H9 (cell line): ENCODE results near the gene DEAF1. TPM values are rescaled to one million over a fixed set of nuclear protein-coding genes. Genes with fewer than 3 reads are reported as not detected.
A peak's percentile ranks its signal among the peaks of the same experiment; 100 is the strongest.

Source experiments
- DNase-seq: peaks from one replicate; pipeline ENCODE4 v3.0.0-alpha.2; 2017
- H2AFZ ChIP-seq: one replicate; pipeline ENCODE4 v1.6.1; 2013; ENCODE audit warnings: mild to moderate bottlenecking, low read length, control low read depth, moderate library complexity
- H2AK5ac ChIP-seq: 2 replicates; pipeline ENCODE4 v1.6.1; 2013; ENCODE audit warnings: low read length, control low read depth, mixed read lengths; ENCODE audit not compliant: insufficient read length
- H2BK120ac ChIP-seq: one replicate; pipeline ENCODE4 v1.6.1; 2013; ENCODE audit warnings: low read depth, mild to moderate bottlenecking, low read length, control low read depth, inconsistent platforms; ENCODE audit not compliant: poor library complexity, severe bottlenecking
- H2BK12ac ChIP-seq: 2 replicates; pipeline ENCODE4 v1.6.1; 2013; ENCODE audit warnings: low read length, control low read depth, mixed read lengths, low read depth; ENCODE audit not compliant: insufficient read length
- H2BK15ac ChIP-seq: 2 replicates; pipeline ENCODE4 v1.6.1; 2013; ENCODE audit warnings: low read depth, low read length, control low read depth
- H2BK20ac ChIP-seq: one replicate; pipeline ENCODE4 v1.6.1; 2013; ENCODE audit warnings: low read depth, mild to moderate bottlenecking, low read length, control low read depth, inconsistent platforms; ENCODE audit not compliant: poor library complexity, severe bottlenecking
- H2BK5ac ChIP-seq: 2 replicates; pipeline ENCODE4 v1.6.1; 2013; ENCODE audit warnings: low read length, control low read depth, mixed read lengths; ENCODE audit not compliant: insufficient read length
- H3K14ac ChIP-seq: 2 replicates; pipeline ENCODE4 v1.6.1; 2013; ENCODE audit warnings: low read length, control low read depth; ENCODE audit not compliant: insufficient read depth
- H3K18ac ChIP-seq: 2 replicates; pipeline ENCODE4 v1.6.1; 2013; ENCODE audit warnings: low read depth, mild to moderate bottlenecking, mixed read lengths, low read length, control low read depth; ENCODE audit not compliant: insufficient read length
- H3K23ac ChIP-seq: 2 replicates; pipeline ENCODE4 v1.6.1; 2013; ENCODE audit warnings: low read length, control low read depth, mixed read lengths, low read depth; ENCODE audit not compliant: insufficient read length
- H3K23me2 ChIP-seq: 2 replicates; pipeline ENCODE4 v1.6.1; 2013; ENCODE audit warnings: low read depth, mild to moderate bottlenecking, mixed read lengths, low read length, control low read depth; ENCODE audit not compliant: insufficient read length, poor library complexity, severe bottlenecking
- H3K27ac ChIP-seq: 2 replicates; pipeline ENCODE4 v1.5.1; 2013; ENCODE audit warnings: low read length, control low read depth, mixed read lengths, low read depth; ENCODE audit not compliant: insufficient read length
- H3K27me3 ChIP-seq: 2 replicates; pipeline ENCODE4 v1.6.1; 2013; ENCODE audit warnings: low read length, control low read depth, inconsistent platforms; ENCODE audit not compliant: insufficient read depth
- H3K4ac ChIP-seq: 2 replicates; pipeline ENCODE4 v1.6.1; 2013; ENCODE audit warnings: low read depth, mild to moderate bottlenecking, control low read depth, inconsistent platforms, low read length, moderate library complexity
- H3K4me1 ChIP-seq: 2 replicates; pipeline ENCODE4 v1.6.1; 2013; ENCODE audit warnings: low read length, control low read depth, inconsistent platforms; ENCODE audit not compliant: insufficient read depth
- H3K4me2 ChIP-seq: 2 replicates; pipeline ENCODE4 v1.6.1; 2013; ENCODE audit warnings: low read length, control low read depth, mixed read lengths; ENCODE audit not compliant: insufficient read length, insufficient read depth
- H3K56ac ChIP-seq: 2 replicates; pipeline ENCODE4 v1.6.1; 2013; ENCODE audit warnings: low read depth, mild to moderate bottlenecking, mixed read lengths, low read length, control low read depth; ENCODE audit not compliant: insufficient read length
- H3K79me1 ChIP-seq: 2 replicates; pipeline ENCODE4 v1.6.1; 2013; ENCODE audit warnings: low read depth, mild to moderate bottlenecking, moderate library complexity, low read length, control low read depth, inconsistent platforms; ENCODE audit not compliant: insufficient read depth, poor library complexity, severe bottlenecking
- H3K79me2 ChIP-seq: 2 replicates; pipeline ENCODE4 v1.6.1; 2013; ENCODE audit warnings: low read length, control low read depth, inconsistent platforms; ENCODE audit not compliant: insufficient read depth
- H3K9ac ChIP-seq: 2 replicates; pipeline ENCODE4 v1.6.1; 2013; ENCODE audit warnings: low read length, control low read depth, mixed read lengths; ENCODE audit not compliant: insufficient read length; ENCODE audit errors: extremely low read depth
- H3K9me3 ChIP-seq: one replicate; pipeline ENCODE4 v1.6.1; 2013; ENCODE audit warnings: low read depth, low read length, inconsistent platforms; ENCODE audit not compliant: control insufficient read depth
- H3T11ph ChIP-seq: one replicate; pipeline ENCODE4 v1.6.1; 2013; ENCODE audit warnings: mild to moderate bottlenecking, low read length, control low read depth, inconsistent platforms
- H4K20me1 ChIP-seq: one replicate; pipeline ENCODE4 v1.6.1; 2013; ENCODE audit not compliant: control insufficient read depth, insufficient read length, insufficient read depth
- H4K5ac ChIP-seq: 2 replicates; pipeline ENCODE4 v1.6.1; 2013; ENCODE audit warnings: low read depth, mild to moderate bottlenecking, mixed read lengths, low read length, control low read depth; ENCODE audit not compliant: insufficient read length
- H4K8ac ChIP-seq: replicated peaks from 2 replicates; pipeline ENCODE4 v1.6.1; 2013; ENCODE audit warnings: low read length, control low read depth, mixed read lengths, low read depth; ENCODE audit not compliant: insufficient read length
- H4K91ac ChIP-seq: 2 replicates; pipeline ENCODE4 v1.6.1; 2013; ENCODE audit warnings: low read depth, mild to moderate bottlenecking, moderate library complexity, mixed read lengths, low read length, control low read depth; ENCODE audit not compliant: insufficient read length
- H3K27ac Mint-ChIP-seq, 3 experiments: 2 replicates in 2 of 3; 3 replicates in 1 of 3; pipeline ENCODE4 v1.8.0; 2020 to 2021; ENCODE audit warnings: mixed read lengths in 3 of 3, mild to moderate bottlenecking in 1 of 3, moderate library complexity in 1 of 3
- H3K27me3 Mint-ChIP-seq: 2 replicates; pipeline ENCODE4 v1.8.0; 2021; ENCODE audit warnings: low read depth, mild to moderate bottlenecking, moderate library complexity, mixed read lengths
- H3K36me3 Mint-ChIP-seq, 3 experiments: 2 replicates in 2 of 3; 3 replicates in 1 of 3; pipeline ENCODE4 v1.8.0; 2020 to 2021; ENCODE audit warnings: low read depth in 3 of 3, mixed read lengths in 3 of 3; ENCODE audit not compliant: insufficient read depth in 1 of 3
- H3K4me1 Mint-ChIP-seq, 2 experiments: 2 replicates each; pipeline ENCODE4 v1.8.0; 2020; ENCODE audit warnings: mixed read lengths in 2 of 2
- H3K4me3 Mint-ChIP-seq, 2 experiments: 2 replicates in 1 of 2; 3 replicates in 1 of 2; pipeline ENCODE4 v1.8.0; 2020 to 2021; ENCODE audit warnings: mild to moderate bottlenecking in 2 of 2, mixed read lengths in 2 of 2, moderate library complexity in 1 of 2
- H3K9me3 Mint-ChIP-seq, 2 experiments: 2 replicates in 1 of 2; 3 replicates in 1 of 2; pipeline ENCODE4 v1.8.0; 2020; ENCODE audit warnings: mild to moderate bottlenecking in 2 of 2, mixed read lengths in 2 of 2, moderate library complexity in 1 of 2
- CTCF ChIP-seq: fragments of 200-600 bp; sonication (generic); conservative IDR thresholded peaks from 3 replicates; pipeline ENCODE4 v1.8.0; 2021; ENCODE audit warnings: antibody characterized with exemption, mild to moderate bottlenecking
- WGBS: extraction: QIAGEN DNeasy Blood & Tissue Kit; methylation state at CpG from one replicate; pipeline ENCODE4 v1.1.7; 2013; ENCODE audit warnings: missing lambda C conversion rate, low lambda C conversion rate, mixed read lengths; ENCODE audit not compliant: insufficient read length; ENCODE audit errors: extremely low coverage; 5-methylcytosine and 5-hydroxymethylcytosine counted together
- total RNA-seq: library from RNA; stranded (reverse); gene quantifications from 2 replicates; pipeline ENCODE4 v1.2.1, GENCODE V29; 2021

Gene DEAF1
- total RNA-seq, 1 experiment from 2014 or later, result 67.3 TPM

- no CpG with 5 or more reads among the region's 101 CpGs for WGBS
- H3K36me3 Mint-ChIP-seq, result peaks cover 5 to 20% (median 16%) of the 10 kb centered on the region in 3 experiments
- H2AK5ac ChIP-seq, result no peak within 1 kb of the TSS
- H3K23me2 ChIP-seq, result no peaks in the 10 kb centered on the region
- no peak within 1 kb of the TSS for H2BK15ac ChIP-seq
- H3K4me2 ChIP-seq, result peak within 1 kb of the TSS; percentile 71
- no peak within 1 kb of the TSS for H2BK5ac ChIP-seq
- peaks cover 38 to 43% of the 10 kb centered on the region in 2 experiments for H3K4me1 Mint-ChIP-seq
- no peak within 1 kb of the TSS for H3K23ac ChIP-seq
- no peak within 1 kb of the TSS; the same call in 1 of the 2 replicates for H3K4ac ChIP-seq
- H3K18ac ChIP-seq, result peak within 1 kb of the TSS; percentile 98
- no peak within 1 kb of the TSS for H2BK12ac ChIP-seq
- no peaks in the 10 kb centered on the region; a peak in 2 of 5 replicates for H3K9me3 Mint-ChIP-seq
- H4K20me1 ChIP-seq, result no peaks in the 10 kb centered on the region
- H4K91ac ChIP-seq, result no peak within 1 kb of the TSS
- peaks cover 3% of the 10 kb centered on the region for H3K79me1 ChIP-seq
- H4K8ac ChIP-seq, result no peak within 1 kb of the TSS
- no peak for TF ChIP-seq CTCF
- H3K4me1 ChIP-seq, result peaks cover 14% of the 10 kb centered on the region; the same call in 1 of the 2 replicates
- peaks cover 13% of the 10 kb centered on the region; the same call in 1 of the 2 replicates for H3K79me2 ChIP-seq
- H3K27ac Mint-ChIP-seq, result peak within 1 kb of the TSS; percentile 95 to 98 (median 96)
- peak within 1 kb of the TSS; percentile 99 for H3K14ac ChIP-seq
- no peak within 1 kb of the TSS for H2AFZ ChIP-seq
- H3K9ac ChIP-seq, result peak within 1 kb of the TSS; percentile 81
- no peaks in the 10 kb centered on the region for H3K9me3 ChIP-seq
- no peaks in the 10 kb centered on the region; the same call in 1 of the 2 replicates for H3K27me3 Mint-ChIP-seq
- H2BK120ac ChIP-seq, result no peak within 1 kb of the TSS
- peak within 1 kb of the TSS; percentile 80 to 88 for H3K4me3 Mint-ChIP-seq
- peak; percentile 98 for DNase-seq
- no peak within 1 kb of the TSS for H2BK20ac ChIP-seq
- no peaks in the 10 kb centered on the region for H3K27me3 ChIP-seq
- no peak within 1 kb of the TSS for H3K56ac ChIP-seq
- no peak within 1 kb of the TSS for H4K5ac ChIP-seq
- H3T11ph ChIP-seq, result no peak within 1 kb of the TSS
- H3K27ac ChIP-seq, result peak within 1 kb of the TSS; percentile 50
These were observed 671 bp upstream of the DEAF1 start, which contains the start of gene TMEM80 for GRCh38 chr11:695538-696248. Gene TMEM80, plus strand, starts transcription at chr11:695816. Its CDS starts 12 bp downstream, at chr11:695828.
